A673 (cell line): ENCODE measurements around the gene GJD2.

Source experiments
- CTCF ChIP-seq: fragments of 300-800, 200-600 bp; sonication (generic); conservative IDR thresholded peaks from 2 replicates; pipeline ENCODE4 v1.5.1; 2017; ENCODE audit warnings: low read depth, mild to moderate bottlenecking, antibody characterized with exemption, low read length, moderate library complexity, mixed read lengths
- EZH2 ChIP-seq: fragments of 200-600 bp; sonication (generic); IDR thresholded peaks from 2 replicates; pipeline ENCODE4 v1.6.1; 2017; ENCODE audit warnings: borderline replicate concordance, low read depth, mild to moderate bottlenecking, mixed read lengths, antibody characterized with exemption, low read length; ENCODE audit not compliant: poor library complexity, severe bottlenecking

GRCh38 chr15:34773013-34773412, 18.2 kb upstream of the GJD2 start:
- TF ChIP-seq CTCF (no peak), EZH2 (no peak)
